Suprapubic skin (tissue), 3 donors: Measurements from ENCODE around the gene RBPJ.

Source experiments
- CTCF ChIP-seq, 2 donors: fragments of 200-600 bp in 1 of 2; fragments of 450-650 bp in 1 of 2; sonication (generic) in 1 of 2; IDR thresholded peaks; one replicate each; pipeline ENCODE4 v1.5.1; 2016 to 2019; ENCODE audit warnings: antibody characterized with exemption in 2 of 2, mild to moderate bottlenecking in 1 of 2, moderate library complexity in 1 of 2
- POLR2A ChIP-seq, 2 donors: fragments of 450-650 bp; IDR thresholded peaks; one replicate each; pipeline ENCODE4 v1.6.1; 2017; ENCODE audit warnings: antibody characterized with exemption in 2 of 2, mild to moderate bottlenecking in 2 of 2, moderate library complexity in 2 of 2

GRCh38 chr4:26377328-26378311 is 56.8 kb downstream of the RBPJ start:
- TF ChIP-seq POLR2A (IDR thresholded peaks at IDR 0.05) (no peak), CTCF (IDR thresholded peaks at IDR 0.05) (no peak)
